ENCODE measurements around the gene HMG20A.

The HMG20A gene

GRCh38 chr15:77480859-77481633, 60.4 kb downstream of the HMG20A start:
- DNase-seq, result no peak

- no peak for DNase-seq
These were observed 61.0 kb downstream of the HMG20A start for GRCh38 chr15:77481670-77482069.

DNA sequence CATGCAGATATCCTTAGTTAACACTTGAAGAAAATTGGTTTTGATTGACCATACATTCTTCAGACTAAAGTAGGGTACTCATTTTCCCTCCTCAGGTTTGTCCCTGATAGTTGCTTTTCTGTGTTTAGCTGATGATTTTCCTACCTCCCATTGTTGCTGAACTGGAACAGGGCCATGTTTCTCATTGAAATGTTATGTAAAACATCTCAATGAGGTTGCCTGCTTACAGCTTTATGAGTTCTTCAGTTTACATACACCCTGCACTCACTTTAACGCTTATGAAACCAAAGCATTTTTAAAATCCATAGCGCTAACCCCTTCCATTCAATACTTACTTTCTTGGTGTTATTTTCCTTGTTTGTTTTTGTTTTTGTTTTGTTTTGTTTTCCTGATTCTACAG, 61.9 kb downstream of the HMG20A start:
- no peak for DNase-seq

GRCh38 chr15:77483425-77484140, 62.9 kb downstream of the HMG20A start:
- no peak for DNase-seq

GRCh38 chr15:77484994-77485393, 64.3 kb downstream of the HMG20A start:
- DNase-seq, result no peak

DNA sequence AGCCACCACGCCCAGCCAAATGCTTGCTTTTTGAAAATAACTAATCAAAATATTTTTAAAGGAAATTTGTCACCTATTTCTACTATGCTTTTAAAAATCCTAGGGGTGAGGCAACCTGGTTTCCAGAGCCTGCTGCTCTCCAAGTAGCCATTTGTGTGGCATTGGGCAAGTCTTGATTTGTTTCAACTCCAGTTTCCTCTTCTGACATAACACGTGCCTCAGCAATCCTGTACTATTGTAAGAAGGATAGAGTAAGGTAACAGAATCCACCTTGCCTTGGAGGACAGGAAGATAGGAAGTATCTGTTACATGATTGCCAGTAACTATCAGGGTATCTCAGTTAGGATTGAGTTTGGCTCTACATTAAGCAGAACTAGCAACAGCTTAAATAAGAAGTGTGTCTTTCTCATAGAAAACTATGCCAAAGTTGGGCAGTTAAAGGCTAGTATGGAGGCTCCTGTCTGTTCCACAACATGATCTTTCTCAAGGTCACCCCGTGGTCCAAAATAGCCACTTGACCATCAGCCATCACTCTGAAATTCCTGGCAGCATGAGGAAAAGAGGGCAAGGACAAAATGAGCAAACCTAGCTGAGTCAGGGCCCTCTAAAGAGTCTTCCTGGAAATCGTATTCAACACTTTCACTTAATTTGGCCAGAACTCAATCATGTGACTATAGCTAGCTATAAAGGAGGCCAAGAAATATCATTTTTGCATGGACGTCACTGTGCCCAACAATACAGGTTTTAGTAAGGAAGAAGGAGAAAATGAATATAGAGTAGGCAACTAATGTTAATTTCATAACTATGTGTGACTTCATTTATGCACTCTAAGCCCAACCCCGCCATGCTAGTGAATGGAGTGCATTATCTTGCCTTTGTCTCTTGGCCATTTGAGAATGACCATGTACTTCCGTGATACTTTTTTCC, 66.1 kb downstream of the HMG20A start:
- DNase-seq, result no peak

DNA sequence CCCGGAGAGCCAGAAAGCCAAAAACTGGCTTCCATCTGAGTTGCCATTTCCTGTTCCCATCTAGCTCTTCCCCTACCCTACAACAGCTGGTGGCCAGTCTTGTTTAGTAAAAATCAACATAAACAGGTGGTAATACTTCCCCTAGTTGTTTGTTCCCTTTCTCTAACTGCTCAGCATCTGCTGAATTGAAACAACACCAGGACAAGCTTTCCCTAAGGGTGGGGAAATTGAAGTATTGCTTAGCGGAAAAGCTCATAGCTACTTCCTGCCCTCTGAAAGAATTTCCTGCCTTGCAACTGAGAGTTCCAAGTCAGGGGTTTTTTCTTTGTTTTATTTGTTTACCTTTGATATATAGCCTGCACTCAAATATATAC, 66.8 kb downstream of the HMG20A start:
- no peak for DNase-seq

DNA sequence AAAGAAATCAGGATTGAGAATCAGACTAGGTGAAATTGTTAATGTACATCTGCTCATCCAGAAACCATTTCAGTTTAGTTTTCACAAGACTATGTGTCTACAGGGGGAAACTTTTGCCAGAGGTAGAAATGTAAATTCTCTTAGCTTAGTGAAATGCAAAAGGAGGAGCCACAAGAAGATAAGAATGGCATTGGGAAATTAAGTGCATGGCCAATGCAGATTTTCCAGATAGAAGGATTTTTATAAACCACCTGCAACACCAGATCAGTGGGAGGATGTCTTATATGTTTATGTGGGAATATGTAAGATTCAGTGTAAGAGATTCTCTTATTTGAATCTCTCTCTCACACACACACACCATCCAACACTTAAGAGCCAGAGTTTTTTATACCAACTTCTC, 67.2 kb downstream of the HMG20A start:
- no peak for DNase-seq

DNA sequence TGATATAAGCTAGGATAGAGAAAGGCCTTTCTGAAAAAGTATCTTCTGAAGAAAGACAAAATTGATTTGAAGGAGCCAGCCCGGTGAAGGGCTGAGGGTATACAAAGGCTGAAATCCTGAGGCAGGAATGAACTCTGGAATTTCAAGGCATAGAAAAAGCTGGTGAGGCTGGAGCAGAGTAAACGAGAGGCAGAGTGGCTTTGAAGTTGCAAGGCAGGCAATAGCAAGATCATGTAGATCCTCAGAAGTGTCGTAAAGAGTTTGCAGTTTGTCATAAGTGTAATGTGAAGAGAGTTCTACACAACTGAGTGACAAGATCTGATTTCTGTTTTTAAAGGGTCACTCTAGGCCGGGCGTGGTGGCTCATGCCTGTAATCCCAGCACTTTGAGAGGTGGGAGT, 69.0 kb downstream of the HMG20A start:
- no peak for DNase-seq

DNA sequence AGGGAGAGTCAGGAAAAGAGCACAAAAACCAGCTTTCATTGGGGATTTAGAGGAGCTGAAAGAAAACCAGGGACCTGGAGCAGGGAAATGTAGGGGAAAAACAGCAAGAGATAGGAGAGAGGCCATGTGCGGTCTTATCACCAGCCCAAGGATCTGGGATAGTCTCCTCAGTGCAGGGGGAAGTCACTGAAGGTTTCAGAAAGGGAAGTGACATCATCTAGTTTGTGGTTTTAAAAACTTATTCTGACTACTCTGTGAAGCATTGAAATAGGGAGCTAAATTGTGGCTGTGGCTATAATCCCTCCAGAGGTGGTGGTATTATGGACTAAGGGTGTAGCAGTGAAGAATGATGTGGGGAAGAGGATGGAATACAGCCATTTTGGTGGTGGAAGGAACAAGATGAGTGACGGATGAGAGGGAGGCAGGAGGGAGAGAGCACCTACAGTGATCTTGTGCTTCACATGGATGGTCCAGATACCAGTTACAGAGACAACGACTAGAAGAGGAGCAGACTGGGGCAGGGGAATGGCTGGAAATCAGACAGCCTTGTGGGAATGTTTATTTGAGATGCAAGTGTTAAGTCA, 72.7 kb downstream of the HMG20A start:
- DNase-seq, result no peak

GRCh38 chr15:77494073-77494867, 73.6 kb downstream of the HMG20A start:
- no peak for DNase-seq

GRCh38 chr15:77494964-77495363, 74.3 kb downstream of the HMG20A start:
- DNase-seq, result no peak

DNA sequence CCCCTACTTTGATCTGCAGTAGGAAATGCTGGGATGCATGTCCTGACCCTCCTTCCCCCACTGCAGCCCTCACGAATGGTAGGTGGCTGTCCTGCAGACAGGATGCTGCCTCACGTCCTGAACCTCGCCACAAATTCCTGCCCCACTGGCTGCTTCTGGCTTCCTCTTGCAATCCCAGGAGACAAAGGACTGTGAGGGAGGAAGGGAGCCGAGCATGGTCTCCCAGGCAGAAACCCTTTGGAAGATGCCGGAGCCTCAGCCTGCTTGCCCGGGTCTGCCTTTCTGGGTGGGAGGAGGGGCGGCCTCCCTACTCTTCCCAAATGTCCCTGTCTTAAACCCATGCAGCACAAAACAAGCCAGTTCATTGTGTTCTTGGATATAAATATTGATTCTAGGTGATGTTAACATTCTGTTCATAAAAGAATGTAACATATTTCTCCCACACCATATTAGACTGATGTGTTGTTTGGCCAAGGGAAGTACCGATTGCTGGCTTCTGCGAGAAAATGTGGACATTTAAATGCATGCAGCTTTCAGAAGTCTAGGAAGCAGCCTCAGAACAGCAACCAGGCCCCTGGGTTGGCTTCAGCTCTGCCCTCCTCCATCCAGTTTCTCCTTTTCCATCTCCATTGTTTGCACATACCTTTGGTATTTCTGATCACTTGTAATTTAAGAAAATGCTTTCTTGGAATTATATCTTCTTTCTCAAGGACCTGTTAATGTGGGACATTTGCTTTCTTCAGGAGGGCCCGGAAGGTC, 75.3 kb downstream of the HMG20A start:
- DNase-seq, result no peak

DNA sequence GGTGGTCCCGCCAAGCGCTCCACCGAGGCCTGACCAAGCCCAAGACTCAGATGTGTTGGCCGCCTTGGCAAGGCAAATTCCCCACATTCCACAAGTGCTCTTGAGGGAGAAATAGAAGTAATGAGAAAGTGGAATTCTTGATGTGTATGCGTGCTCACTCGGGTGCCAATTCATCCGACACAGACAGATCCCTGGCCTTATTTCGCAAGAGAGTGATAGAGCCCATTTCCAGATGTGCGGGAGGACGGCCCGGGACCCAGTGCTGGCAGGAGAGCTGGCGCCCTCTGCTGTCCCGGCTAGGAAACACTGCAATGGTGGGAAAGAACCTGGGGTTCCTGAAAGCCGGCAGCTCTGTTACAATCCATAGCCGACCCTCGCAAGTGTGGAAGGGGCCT, 76.0 kb downstream of the HMG20A start:
- DNase-seq, result no peak

DNA sequence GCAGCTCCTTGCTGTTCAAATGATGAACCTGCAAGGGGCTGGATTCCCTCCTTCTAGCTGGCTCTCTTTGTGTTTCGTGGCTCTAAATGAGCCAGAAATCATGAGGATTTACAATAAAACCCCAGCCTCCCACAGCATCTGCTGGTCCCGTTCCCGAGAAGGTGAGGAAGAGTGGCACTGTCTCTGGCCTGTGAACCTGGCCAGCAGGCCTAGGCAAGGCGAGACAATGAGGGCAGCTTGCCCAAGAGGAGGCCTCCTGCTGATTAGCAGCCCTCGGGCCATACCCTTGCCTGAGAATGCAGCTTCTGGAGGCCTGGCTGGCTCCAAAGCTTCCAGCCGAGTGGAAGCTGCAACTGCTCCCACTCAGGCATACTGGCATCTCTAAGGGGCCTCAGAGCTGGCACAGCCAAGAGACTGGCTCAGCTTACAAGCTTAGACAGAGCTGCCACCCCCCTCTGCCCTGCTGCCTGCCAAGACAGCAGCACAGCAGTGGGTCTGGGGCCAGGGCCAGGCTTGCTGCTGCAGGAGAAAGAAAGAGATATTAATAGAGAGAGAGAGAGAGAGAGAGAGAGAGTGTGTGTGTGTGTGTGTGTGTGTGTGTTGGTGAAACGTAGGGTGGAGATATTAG, 76.5 kb downstream of the HMG20A start:
- DNase-seq, result peak; percentile 33

DNA sequence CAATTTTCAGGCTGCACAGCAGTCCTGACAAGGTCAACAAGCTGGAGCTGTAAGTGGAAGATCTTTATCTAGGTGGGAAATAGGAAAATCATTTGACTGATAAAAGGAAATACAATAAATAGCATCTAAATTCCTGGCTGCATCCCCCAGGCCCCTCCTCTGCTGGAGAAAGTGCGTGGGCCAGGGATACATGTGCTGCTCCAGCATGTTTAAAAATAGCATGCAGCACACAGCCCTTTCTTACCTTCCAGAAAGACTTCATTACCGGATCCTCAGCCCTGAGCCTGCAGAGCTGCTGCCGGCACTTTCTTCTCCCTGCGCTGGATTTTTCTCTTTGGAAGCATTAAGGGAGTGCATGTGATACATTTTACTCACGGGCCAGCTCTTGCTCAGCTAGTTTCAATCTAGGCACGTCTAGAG, 77.3 kb downstream of the HMG20A start:
- no peak for DNase-seq

DNA sequence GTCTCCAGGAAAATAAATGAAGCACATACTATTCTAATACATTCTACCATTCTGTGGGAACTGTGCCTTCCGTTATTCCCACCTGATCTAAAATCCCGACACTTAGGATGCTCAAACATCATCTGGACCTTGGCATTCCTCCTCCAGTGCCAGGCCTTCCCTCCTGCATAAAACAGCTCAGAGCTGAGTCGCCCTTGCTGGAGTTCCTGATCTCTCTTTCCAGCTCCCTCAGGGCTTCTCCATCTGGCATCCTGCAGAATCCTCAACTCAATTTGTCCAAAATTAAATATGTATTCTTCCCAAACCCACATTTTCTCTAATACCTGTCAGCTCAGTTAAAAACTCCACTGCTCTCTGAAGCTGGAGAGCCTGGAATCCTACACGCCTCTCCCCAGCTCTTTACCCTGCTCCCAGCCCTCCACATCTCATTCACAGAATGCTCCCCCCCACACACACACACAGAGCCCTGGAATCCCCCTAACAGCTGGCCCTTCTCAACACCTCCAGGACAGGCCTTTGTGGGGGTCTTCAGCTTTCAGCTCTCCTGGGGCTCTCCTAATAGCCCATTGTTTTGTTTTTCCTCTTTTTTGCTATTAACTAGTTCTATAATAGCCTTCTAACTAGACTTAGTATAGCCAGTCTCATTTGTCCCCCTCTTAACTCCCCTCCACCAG, 78.5 kb downstream of the HMG20A start:
- DNase-seq, result no peak

GRCh38 chr15:77500989-77501388, 80.3 kb downstream of the HMG20A start:
- DNase-seq, result no peak

- no peak for DNase-seq
These were observed 81.8 kb downstream of the HMG20A start for GRCh38 chr15:77502379-77503095.

DNA sequence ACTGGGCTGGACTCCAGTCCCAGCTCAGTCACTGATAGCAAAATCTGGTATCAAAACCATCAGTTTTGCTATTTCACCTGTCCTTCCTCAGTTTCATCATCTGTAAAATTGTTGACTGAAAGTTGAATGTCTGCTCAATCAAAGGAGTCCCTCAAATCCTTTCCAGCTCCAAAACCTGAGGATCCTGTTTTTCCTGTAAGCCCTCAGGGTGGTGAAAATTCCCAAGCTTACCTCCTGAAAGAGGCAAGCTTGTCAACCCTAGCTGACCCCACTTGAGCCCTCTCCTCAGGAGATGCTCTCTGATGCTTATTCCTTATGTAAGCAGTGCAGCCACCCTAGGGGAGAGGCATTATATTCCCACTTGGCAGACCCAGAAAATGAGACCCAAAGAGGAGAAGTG, 82.6 kb downstream of the HMG20A start:
- DNase-seq, result no peak

Data from NCI-H1417 treated with DMSO at 0.1 percent for 48 hours (cell line).